Thoracic aorta (tissue), 2 donors: ENCODE data around the gene ZNF664. TPM values are rescaled to one million over a fixed set of nuclear protein-coding genes. Genes with fewer than 3 reads are reported as not detected.
A peak's percentile ranks its signal among the peaks of the same experiment; 100 is the strongest.

ENCODE experiments used
- ATAC-seq: fragments of 150-250 bp; one replicate; pipeline ENCODE4 v1.8.0; 2017; ENCODE audit warnings: low read depth; ENCODE audit not compliant: insufficient number of reproducible peaks, low FRiP score
- DNase-seq: peaks from one replicate; pipeline ENCODE4 v3.0.0-alpha.2; 2020; ENCODE audit warnings: low spot score
- H3K27ac ChIP-seq, 2 donors: fragments of 200-600 bp; sonication (generic); 1 replicate in 1 of 2; 2 replicates in 1 of 2; pipeline ENCODE4 v1.5.1; 2016; ENCODE audit warnings: mild to moderate bottlenecking in 2 of 2, moderate library complexity in 2 of 2
- H3K27me3 ChIP-seq: fragments of 200-600 bp; sonication (generic); replicated peaks from 2 replicates; pipeline ENCODE4 v1.6.0; 2016; ENCODE audit warnings: mild to moderate bottlenecking; ENCODE audit not compliant: insufficient read depth
- H3K36me3 ChIP-seq: fragments of 200-600 bp; sonication (generic); one replicate; pipeline ENCODE4 v1.5.1; 2016
- H3K4me1 ChIP-seq, 2 donors: fragments of 200-600 bp; sonication (generic); 1 replicate in 1 of 2; 2 replicates in 1 of 2; pipeline versions ENCODE4 v1.5.1 to v1.6.0; 2016; ENCODE audit warnings: low read depth in 2 of 2, mild to moderate bottlenecking in 1 of 2; ENCODE audit not compliant: control insufficient read depth in 1 of 2
- H3K4me3 ChIP-seq: fragments of 200-600 bp; sonication (generic); 2 replicates; pipeline ENCODE4 v1.5.1; 2016; ENCODE audit warnings: mild to moderate bottlenecking
- H3K9me3 ChIP-seq: fragments of 200-600 bp; sonication (generic); 2 replicates; pipeline ENCODE4 v1.5.1; 2016
- total RNA-seq, 2 donors: library from RNA; depleted of rRNA; stranded (reverse); fragments of >200 nt; gene quantifications; one replicate each; pipeline versions ENCODE4 v1.1.0 to v1.2.3, GENCODE V29; 2016
- TF ChIP-seq, protein P1 (sequence below): fragments of 200-600 bp; sonication (generic); IDR thresholded peaks from one replicate; pipeline ENCODE4 v1.5.1; 2019; ENCODE audit warnings: antibody characterized with exemption

The ZNF664 gene
- total RNA-seq, 2 donors from 2014 or later, result 46.4 to 48.2 TPM

DNA sequence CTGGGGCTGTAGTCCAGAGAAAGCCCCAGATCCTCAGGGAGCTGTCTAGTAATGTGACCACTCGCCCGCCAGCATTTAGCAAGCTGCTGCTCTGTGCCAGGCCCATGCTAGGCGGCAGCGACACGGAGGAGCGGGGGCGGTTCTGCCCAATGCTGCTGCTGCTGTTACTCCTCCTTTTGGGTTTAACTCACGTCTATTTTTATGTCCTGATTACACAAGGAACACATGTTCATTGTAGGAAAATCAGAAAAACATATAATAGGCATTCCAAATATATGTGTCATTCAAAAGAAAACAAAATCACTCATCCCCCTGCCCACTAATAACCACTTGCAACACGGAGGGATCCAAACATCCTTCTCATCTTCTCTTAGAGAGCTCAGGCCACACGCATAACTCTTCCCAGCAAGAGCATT is 30.8 kb upstream of the ZNF664 start:
- peak overlapping the region; percentile 65 to 69 for H3K27ac ChIP-seq

DNA sequence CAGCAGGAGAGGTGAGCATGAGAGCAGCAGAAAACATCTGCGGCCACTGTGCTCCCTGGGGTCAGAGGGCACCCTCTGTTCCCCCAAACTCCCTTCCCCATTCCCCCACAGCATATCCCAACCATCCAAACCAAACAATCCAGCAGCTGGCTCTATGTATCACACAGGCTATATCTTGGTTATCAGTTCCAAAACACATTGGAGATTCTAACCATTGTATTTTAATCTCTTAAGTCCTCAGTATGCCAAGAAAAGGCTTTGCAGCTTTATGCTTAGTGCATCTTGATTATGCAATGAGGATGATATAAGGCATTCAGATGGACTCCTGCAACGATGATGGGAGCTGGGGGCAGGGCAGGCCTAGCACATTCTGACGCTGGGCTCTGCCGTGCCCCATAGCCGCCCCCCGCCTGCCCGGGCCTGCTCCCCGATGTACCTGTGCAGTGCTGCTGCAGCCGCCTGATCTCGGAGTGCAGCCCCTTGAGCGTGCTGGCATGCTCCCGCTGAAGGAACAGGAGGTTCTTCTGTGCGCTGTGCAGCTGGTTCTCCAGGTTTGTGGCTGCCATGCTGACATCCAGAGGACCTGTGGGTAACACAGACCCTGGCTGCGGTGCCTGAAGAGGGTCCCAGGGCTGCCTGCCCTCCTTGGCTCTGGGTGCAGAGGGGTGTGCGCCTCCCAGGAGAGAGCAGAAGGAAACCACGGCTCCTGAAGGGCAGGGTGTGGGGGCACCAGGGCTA is 29.9 kb upstream of the ZNF664 start:
- H3K36me3 ChIP-seq, result peaks cover 23% of the 10 kb centered on the region

More for the DNA sequence above, 30.8 kb upstream of the ZNF664 start:
- TF ChIP-seq, protein P1, sequence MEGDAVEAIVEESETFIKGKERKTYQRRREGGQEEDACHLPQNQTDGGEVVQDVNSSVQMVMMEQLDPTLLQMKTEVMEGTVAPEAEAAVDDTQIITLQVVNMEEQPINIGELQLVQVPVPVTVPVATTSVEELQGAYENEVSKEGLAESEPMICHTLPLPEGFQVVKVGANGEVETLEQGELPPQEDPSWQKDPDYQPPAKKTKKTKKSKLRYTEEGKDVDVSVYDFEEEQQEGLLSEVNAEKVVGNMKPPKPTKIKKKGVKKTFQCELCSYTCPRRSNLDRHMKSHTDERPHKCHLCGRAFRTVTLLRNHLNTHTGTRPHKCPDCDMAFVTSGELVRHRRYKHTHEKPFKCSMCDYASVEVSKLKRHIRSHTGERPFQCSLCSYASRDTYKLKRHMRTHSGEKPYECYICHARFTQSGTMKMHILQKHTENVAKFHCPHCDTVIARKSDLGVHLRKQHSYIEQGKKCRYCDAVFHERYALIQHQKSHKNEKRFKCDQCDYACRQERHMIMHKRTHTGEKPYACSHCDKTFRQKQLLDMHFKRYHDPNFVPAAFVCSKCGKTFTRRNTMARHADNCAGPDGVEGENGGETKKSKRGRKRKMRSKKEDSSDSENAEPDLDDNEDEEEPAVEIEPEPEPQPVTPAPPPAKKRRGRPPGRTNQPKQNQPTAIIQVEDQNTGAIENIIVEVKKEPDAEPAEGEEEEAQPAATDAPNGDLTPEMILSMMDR, result no peak
- H3K4me3 ChIP-seq, result no peak overlapping the region
- H3K27me3 ChIP-seq, result no peaks in the 10 kb centered on the region
- H3K36me3 ChIP-seq, result peaks cover 30% of the 10 kb centered on the region
- H3K4me1 ChIP-seq, result peaks cover 0 to 24% of the 10 kb centered on the region in 2 donors
- DNase-seq (no peak), ATAC-seq (peak; percentile 71)
- H3K9me3 ChIP-seq, result peaks cover 4% of the 10 kb centered on the region

DNA sequence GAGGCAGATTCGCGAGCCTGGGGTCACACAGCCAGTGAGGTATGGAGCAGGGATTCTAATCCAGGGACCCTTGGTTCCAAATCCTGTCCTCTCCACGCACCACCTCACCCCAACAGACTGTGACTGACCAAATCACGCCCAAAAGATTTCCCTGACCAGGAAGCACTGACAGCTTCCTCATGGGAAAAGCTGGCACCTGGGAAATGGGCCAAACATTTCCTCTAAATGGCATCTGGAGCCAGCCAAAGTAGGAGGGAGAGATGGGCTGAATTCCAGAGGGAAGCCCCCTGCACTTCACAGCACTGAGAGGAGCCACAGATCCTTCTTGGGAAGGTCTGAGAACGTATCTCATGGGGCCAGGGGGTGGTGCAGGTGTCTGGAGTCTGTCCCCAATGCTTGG is 29.2 kb upstream of the ZNF664 start:
- Histone ChIP-seq H3K36me3 (peaks cover 23% of the 10 kb centered on the region), H3K4me3 (no peak overlapping the region), H3K4me1 (peaks cover 0 to 24% of the 10 kb centered on the region in 2 donors), H3K9me3 (peaks cover 4% of the 10 kb centered on the region), H3K27me3 (no peaks in the 10 kb centered on the region), H3K27ac (peak overlapping the region in 1 of 2 donors; percentile 60)
- DNase-seq (no peak), ATAC-seq (no peak)
- TF ChIP-seq, protein P1, result no peak

More for the DNA sequence above, 29.9 kb upstream of the ZNF664 start:
- no peaks in the 10 kb centered on the region for H3K27me3 ChIP-seq
- TF ChIP-seq, protein P1, result no peak
- H3K27ac ChIP-seq, result peak overlapping the region; percentile 60 to 65
- no peak for ATAC-seq
- H3K9me3 ChIP-seq, result peaks cover 4% of the 10 kb centered on the region
- DNase-seq, result no peak
- no peak overlapping the region for H3K4me3 ChIP-seq
- peaks cover 0 to 24% of the 10 kb centered on the region in 2 donors for H3K4me1 ChIP-seq

DNA sequence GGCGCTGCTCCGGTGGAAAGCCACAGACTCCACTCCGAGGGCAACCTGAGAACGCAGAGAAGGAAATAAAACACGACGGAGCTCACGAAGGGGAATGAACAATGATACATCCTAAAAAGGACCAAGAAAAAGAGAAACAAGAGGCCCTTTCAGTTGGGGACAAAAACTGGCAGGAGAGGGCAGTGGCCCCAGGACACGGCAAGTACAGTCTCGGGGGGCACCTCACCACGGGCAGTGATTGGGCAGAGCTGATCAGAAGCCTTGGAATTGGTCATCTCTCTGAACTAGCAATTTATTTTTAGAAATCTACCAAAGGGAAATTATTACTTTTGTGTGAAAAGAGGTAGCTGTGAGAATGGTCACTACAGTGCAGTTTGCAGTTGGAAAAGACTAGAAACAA is 28.3 kb upstream of the ZNF664 start:
- Histone ChIP-seq H3K27me3 (no peaks in the 10 kb centered on the region), H3K27ac (no peak overlapping the region), H3K4me1 (peaks cover 0 to 24% of the 10 kb centered on the region in 2 donors), H3K4me3 (no peak overlapping the region), H3K36me3 (peaks cover 17% of the 10 kb centered on the region), H3K9me3 (peaks cover 4% of the 10 kb centered on the region)
- TF ChIP-seq, protein P1, result no peak
- ATAC-seq (no peak), DNase-seq (no peak)

DNA sequence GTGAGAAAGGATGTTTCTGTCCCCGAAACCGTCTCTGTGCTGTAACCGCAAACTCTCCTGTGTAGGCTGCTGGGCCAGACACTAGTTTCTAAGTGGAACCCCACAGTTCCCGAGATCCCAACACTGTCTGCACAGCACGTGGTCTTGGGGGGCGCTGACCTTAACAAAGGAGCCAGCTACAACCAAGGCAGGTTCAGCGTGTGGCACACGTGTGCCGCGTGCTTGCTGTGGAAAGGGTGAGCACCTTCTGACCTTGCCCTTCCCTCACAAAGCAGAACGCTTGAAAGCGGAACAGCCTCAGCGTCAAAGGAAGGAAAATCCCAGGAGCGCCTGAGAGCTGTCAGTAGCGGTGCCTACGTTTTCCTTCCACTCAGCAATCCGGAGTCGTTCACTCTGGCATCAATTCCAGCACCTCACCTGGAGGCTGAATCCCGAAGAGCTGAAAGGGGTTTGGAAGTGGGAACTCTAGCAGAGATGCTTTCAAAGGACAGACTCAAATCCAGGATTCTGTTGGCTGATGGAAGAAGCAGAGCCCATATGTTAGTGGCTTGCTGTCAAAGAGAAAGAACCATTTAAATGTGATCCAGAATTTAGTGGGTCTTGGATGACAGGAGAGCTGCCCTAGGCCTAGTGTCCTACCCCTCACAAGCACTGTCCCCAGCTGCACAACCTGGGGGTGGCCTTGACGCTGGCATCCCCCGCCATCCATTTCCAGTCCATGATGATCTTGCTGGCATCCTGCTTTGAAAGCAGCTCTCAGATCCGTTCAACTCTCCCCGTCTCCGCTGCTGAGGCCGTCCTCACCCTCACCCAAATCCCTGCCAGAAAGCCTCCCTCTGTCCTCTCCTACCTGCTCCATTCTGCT is 27.5 kb upstream of the ZNF664 start:
- H3K9me3 ChIP-seq, result peaks cover 4% of the 10 kb centered on the region
- TF ChIP-seq, protein P1, result no peak
- H3K4me3 ChIP-seq, result no peak overlapping the region
- ATAC-seq, result no peak
- H3K4me1 ChIP-seq, result peaks cover 2 to 32% of the 10 kb centered on the region in 2 donors
- peaks cover 10% of the 10 kb centered on the region for H3K36me3 ChIP-seq
- no peak for DNase-seq
- no peak overlapping the region for H3K27ac ChIP-seq
- H3K27me3 ChIP-seq, result no peaks in the 10 kb centered on the region
